NCI-H1417 (cell line): Measurements from ENCODE around the gene PCTP.

Experiments used
- DNase-seq, 3 experiments: peaks; one replicate each; lab custom pipeline; 2025; lab: John Stamatoyannopoulos, UW

Gene PCTP

GRCh38 chr17:55727920-55728319 lies 22.9 kb upstream of the PCTP start:
- DNase-seq = no peak

- no peak for DNase-seq
Measured at GRCh38 chr17:55728361-55728760, 22.5 kb upstream of the PCTP start.

GRCh38 chr17:55728833-55729232 lies 22.0 kb upstream of the PCTP start:
- DNase-seq = no peak

- DNase-seq = no peak
Measured at GRCh38 chr17:55729484-55729883, 21.4 kb upstream of the PCTP start.

GRCh38 chr17:55730380-55730779 lies 20.5 kb upstream of the PCTP start:
- DNase-seq = no peak

DNA sequence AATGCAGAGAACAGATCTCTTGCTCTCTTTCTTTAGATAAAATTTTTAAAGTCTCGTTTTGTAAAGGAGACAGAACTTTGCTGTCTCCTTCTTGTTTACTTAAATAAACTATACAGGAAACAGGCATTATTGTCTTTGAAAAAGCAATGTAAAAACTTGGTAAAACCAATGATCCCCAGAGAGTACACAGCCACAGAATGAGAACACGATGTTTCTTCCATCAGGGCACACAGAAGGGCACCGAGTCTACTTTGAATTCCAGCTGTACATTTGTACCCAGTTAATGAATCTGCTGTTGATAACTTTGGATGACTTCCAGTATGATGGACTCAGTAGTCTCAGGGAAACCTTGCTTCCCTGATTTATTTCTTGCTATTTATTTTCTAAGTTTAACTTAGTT lies 20.0 kb upstream of the PCTP start:
- DNase-seq = no peak

DNA sequence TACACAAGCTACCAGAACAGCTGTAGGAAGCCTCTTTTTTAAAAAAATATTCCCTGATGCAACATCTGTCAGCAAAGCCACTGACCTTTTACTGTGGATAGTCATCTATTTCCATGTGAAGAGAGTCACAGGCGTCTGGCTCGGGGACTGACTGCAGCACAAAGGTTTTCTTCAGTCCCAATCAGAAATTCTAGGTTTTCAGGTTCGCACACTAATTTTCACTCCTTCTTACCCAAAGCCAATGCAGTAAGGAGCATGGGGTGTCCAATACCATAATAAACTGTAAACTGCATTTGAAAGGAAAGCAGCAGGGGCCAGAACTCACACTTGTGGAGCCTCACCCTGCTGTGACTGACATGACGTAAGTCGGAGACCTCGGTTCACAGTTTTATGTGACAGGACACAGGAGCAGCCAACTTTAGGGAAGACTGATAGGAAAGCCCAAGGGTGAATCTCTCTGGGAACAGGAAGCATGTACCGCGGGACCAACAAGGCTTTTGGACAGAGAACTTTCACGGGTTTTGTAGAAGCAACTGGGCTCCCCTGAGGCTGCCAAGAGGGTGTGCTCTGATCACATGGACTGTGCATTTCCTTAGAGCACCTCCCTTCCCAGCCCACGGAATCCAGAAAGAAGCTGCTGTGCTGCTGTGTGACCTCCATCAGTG lies 19.1 kb upstream of the PCTP start:
- DNase-seq = no peak

GRCh38 chr17:55734128-55734781 lies 16.6 kb upstream of the PCTP start:
- DNase-seq = no peak

- peak in 1 of 3 experiments; percentile 14 for DNase-seq
Measured at GRCh38 chr17:55735731-55736405, 15.0 kb upstream of the PCTP start.

DNA sequence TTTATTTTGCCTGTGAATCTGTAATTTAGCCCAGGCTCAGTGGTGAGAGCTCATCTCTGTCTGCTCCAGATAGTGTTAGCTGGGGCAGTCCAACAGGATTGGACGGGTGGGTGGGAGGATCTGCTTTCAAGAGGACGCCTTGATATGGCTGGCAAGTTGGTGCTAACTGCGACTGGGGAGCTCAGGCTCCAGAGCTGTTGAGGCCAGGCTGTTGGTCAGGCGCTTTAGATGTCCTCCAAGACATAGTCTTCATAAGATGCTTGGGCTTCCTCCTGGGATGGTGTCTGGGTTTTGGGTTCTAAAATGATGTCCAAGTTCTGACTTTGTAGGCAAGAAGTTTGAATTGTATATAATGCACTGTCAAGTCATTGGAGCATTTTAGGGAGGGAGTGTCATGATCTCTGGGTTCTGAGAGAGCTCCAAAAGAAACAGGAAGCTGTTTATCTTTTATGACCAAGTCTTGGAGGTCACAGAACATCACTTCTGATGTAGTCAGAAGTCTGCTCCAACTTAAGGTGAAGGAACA lies 12.8 kb upstream of the PCTP start:
- DNase-seq = no peak

DNA sequence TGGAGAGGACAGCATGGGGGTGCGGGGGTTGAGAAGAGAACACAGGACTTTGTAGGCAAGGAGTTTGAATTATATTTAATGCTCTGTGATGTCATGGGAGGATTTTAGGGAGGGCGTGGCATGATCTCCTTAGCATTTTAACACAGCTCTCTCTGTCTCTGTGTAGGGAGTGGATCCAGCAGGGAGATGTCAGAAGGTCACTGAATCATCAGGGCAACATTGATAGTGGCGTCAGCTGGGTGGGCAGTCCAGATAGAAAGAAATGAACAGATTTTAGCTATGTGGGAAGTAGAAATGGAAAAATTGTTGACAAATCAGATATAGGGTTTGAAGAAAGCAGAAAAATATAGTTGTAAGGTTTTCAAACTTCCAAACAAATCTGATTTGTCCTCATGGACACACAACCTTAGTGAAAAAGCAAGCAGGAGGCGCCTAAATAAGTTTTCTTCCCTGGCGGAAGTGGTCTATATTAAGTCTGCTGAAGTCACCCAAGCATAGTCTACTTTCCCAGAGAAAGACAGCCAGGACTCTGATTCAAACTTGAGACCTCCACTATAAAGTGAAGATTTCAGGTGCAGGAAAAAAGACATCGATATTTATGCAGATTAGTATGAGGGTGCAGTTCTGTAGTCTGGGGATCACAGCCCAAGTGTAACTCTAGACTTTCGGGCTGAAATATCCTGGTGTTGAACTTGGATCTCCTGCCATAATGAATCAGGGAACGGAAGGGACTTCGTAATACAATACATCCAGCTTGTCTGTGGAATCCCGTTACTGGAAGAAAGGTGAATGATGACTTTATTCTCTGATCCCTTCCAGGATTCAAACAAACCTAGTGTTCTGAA lies 10.1 kb upstream of the PCTP start:
- DNase-seq = no peak

- DNase-seq = no peak
Measured at GRCh38 chr17:55741356-55741700, 9.5 kb upstream of the PCTP start.

DNA sequence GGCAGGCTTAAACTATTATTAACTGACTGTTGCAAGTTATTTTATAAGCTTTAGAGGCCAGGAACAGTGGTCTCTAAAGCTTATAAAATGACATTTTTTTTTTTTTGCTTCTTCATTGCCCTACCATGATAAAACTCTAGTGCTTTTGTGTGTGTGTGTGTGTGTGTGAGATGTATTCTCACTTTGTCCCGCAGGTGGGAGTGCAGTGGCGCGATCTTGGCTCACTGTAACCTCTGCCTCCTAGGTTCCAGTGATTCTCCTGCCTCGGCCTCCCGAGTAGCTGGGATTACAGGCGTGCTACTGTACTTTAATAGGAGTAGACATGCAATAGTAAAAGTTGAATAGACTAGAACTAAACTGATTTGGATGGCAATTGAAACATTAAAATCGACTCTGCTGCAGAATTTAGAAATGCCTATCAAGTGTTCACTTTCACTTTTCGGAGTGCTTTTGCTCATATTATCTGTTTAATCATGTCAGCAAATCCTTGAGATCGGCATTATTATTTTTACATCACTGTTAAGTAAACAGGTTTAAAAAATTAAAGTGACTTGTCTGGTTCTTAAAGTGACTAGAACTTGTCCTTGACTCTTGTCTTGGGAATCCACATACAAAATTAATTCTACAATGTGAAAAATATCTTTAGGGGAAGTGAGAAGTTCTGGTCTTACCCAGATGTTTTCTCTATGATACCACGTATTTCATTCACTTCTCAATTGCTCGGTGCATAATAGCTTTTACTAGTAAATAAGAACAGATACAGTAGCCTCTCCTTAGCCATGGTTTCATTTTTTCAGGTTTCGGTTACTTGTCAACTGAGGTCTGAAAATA lies 8.4 kb upstream of the PCTP start:
- no peak for DNase-seq

DNA sequence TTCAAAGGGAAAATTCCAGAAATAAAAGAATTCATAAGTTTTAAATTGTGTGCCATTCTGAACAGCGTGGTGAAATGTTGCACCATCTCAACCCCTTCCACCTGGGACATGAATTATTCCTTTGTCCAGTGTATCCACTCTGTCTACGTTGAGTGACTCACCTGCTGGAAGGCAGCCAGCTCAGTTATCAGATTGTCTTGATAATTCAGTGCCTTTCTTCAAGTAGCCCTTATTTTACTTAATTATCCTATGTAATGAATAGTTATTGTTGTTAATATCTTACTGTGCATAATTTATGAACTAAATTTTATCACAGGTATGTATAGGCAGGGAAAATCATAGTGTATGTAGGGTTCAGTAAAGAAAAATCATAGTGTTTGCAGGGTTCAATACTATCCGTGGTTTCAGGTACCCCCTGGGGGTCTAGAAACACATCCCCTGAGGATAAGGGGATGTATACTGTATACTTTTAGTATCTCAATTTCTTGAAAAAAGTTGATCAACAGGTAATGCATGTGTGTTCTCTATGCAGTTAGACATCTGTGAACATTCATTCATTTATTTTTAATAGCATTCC lies 7.7 kb upstream of the PCTP start:
- DNase-seq = peak in 2 of 3 experiments; percentile 16 to 19

DNA sequence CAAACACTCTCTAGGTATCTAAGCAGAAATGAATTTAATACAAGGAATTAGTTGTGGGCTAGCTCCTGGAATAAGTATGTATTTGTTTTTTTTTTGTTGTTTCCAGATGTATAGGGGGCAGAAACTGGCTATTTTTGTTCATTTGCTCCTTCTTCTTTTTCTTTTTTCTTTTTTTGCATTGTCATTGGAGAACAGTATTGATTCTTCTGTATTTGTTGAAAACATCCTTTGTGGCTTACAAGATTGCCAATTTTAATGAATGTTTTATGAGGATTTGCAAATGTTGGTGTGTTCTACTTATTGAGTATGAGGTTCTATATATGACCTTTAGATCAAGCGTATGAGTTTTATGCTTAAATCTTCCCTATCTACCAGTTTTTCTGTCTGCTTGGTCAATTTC lies 5.6 kb upstream of the PCTP start:
- DNase-seq = no peak

DNA sequence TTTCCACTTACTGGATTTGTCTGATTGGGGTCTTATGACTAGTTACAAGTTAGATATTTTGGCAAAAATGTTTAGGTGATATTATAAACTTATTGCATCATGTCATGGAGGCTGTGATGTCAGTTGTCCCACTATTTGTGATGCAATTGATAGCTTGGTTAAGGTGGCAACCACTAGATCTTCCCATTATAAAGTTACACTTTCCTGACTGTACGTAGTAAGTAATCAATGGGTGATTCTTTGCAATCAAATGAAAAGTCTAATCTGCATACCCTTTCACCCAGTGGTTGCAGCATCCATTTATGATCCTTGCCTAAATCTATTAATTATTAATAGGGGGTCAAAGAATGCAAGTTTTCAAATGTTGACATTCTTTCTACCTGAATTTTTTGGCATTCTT lies 4.4 kb upstream of the PCTP start:
- no peak for DNase-seq

GRCh38 chr17:55747209-55747608 lies 3.6 kb upstream of the PCTP start:
- DNase-seq = no peak

DNA sequence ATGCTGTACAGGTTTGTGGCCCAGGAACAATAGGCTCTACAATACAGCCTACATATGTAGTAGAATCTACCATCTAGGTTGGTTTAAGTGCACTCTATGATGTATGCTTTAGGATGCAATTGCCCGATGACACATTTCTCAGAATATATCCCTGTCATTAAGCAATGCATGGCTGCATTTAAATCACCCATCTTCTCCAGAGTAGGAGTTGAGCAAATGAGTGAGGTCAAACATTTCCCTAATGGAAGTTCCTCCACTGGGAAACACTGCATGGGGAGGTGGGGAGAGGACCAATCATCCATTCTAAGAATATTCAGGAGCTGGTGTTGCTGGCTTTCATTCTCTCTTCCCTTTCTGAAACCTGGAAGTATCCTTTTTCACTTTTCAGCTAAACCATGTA lies 2.0 kb upstream of the PCTP start:
- DNase-seq = peak in 1 of 3 experiments; percentile 27

DNA sequence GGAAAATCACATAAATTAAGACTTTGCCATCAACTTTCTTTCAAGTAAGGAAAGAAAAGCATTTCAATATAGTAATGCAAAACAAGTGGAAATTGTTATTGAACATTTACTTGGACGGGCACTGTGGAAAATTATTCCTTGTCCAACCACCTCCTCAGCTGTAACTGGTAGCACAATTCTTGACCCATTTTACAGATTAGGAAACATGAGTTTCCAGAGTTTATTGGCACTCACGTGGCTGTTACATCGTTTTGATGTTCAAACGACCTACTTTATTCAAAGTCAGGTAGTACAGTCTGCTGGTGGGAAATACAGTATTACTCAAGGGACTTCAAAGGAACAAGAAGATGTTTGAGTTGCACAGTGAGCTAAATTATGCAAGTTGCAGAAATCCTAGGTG lies 866 bp upstream of the PCTP start:
- no peak for DNase-seq

GRCh38 chr17:55751720-55752250 lies 934 bp downstream of the PCTP start:
- DNase-seq = no peak

GRCh38 chr17:55756689-55757088 lies 5.8 kb downstream of the PCTP start:
- no peak for DNase-seq
